Testis (tissue), 2 donors: Measurements from ENCODE around the gene HS1BP3.

ENCODE experiments used
- POLR2A ChIP-seq: fragments of 450-650 bp; IDR thresholded peaks from one replicate; pipeline ENCODE4 v1.6.1; 2017; ENCODE audit warnings: antibody characterized with exemption, mild to moderate bottlenecking, moderate library complexity
- TF ChIP-seq, protein P1 (sequence below), 3 experiments: fragments of 450-650 bp in 2 of 3; fragments of 200-600 bp in 1 of 3; sonication (generic) in 1 of 3; IDR thresholded peaks; one replicate each; pipeline ENCODE4 v1.5.1; 2016 to 2019; ENCODE audit warnings: antibody characterized with exemption in 3 of 3, mild to moderate bottlenecking in 2 of 3, moderate library complexity in 1 of 3

DNA sequence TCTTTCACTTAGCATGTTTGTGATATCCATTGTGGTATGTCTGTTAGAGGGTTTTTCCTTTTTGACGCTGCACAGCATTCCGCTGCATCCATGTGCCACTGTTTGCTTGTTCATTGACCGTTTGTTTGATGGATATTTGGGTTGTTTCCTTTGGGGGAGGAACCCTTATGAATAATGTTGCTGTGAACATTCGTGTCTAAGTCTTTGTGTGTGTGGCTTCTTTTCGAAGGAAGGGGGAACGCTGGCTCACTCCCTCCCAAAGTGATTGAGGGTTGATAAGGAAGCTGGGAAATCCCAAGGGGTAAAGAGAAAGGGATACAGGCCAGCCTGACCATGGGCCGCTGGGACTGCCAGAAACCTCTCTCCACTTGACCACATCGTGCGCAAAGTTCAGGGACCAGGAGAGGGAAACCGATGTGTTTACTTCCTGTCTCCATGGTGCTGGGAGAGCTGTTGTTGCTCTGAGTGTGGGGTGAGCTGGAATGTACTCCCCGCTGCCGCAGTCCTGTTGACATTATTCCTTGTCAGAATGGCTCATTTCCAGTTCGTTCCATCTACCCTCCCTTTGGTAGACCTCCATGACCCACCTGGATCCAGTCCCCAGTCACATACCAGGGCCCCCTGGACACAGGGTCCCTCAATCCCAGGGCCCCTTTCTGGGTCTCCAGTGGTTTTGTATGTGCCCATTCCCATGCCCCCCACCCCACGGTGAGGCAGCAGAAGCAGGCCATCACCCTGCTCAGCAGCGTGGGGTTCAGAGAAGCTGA lies 39.6 kb downstream of the HS1BP3 start:
- TF ChIP-seq, protein P1, sequence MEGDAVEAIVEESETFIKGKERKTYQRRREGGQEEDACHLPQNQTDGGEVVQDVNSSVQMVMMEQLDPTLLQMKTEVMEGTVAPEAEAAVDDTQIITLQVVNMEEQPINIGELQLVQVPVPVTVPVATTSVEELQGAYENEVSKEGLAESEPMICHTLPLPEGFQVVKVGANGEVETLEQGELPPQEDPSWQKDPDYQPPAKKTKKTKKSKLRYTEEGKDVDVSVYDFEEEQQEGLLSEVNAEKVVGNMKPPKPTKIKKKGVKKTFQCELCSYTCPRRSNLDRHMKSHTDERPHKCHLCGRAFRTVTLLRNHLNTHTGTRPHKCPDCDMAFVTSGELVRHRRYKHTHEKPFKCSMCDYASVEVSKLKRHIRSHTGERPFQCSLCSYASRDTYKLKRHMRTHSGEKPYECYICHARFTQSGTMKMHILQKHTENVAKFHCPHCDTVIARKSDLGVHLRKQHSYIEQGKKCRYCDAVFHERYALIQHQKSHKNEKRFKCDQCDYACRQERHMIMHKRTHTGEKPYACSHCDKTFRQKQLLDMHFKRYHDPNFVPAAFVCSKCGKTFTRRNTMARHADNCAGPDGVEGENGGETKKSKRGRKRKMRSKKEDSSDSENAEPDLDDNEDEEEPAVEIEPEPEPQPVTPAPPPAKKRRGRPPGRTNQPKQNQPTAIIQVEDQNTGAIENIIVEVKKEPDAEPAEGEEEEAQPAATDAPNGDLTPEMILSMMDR (IDR thresholded peaks at IDR 0.05) = no peak
- no peak for TF ChIP-seq POLR2A
